Smooth muscle cell (in vitro differentiated cells): ENCODE data around the gene PDE6H. TPM values are rescaled to one million over a fixed set of nuclear protein-coding genes. Genes with fewer than 3 reads are reported as not detected.

ENCODE experiments used
- DNase-seq: peaks from one replicate; lab custom pipeline; 2025; ENCODE audit not compliant: unreplicated experiment; lab: John Stamatoyannopoulos, UW
- H2AFZ ChIP-seq: fragments of 200-600 bp; sonication (generic); 2 replicates; pipeline ENCODE4 v1.6.0; 2016; ENCODE audit warnings: antibody characterized with exemption, low read depth, mild to moderate bottlenecking
- H3F3A ChIP-seq: fragments of 200-600 bp; sonication (generic); 2 replicates; pipeline ENCODE4 v1.6.0; 2017; ENCODE audit warnings: antibody characterized with exemption, low read depth
- H3K27ac ChIP-seq: fragments of 200-600 bp; sonication (generic); 2 replicates; pipeline ENCODE4 v1.5.1; 2016; ENCODE audit warnings: low read depth, mild to moderate bottlenecking
- H3K27me3 ChIP-seq: fragments of 200-600 bp; sonication (generic); 2 replicates; pipeline ENCODE4 v1.6.1; 2016; ENCODE audit warnings: low read depth, mild to moderate bottlenecking
- H3K36me3 ChIP-seq: fragments of 200-600 bp; sonication (generic); 2 replicates; pipeline ENCODE4 v1.5.1; 2016; ENCODE audit warnings: low read depth
- H3K4me1 ChIP-seq: fragments of 200-600 bp; sonication (generic); 2 replicates; pipeline ENCODE4 v1.5.1; 2016; ENCODE audit warnings: low read depth
- H3K4me2 ChIP-seq: fragments of 200-600 bp; sonication (generic); 2 replicates; pipeline ENCODE4 v1.6.0; 2016; ENCODE audit warnings: mild to moderate bottlenecking
- H3K4me3 ChIP-seq: fragments of 200-600 bp; sonication (generic); 2 replicates; pipeline ENCODE4 v1.5.1; 2016; ENCODE audit warnings: mild to moderate bottlenecking
- H3K79me2 ChIP-seq: fragments of 200-600 bp; sonication (generic); 2 replicates; pipeline ENCODE4 v1.6.0; 2016; ENCODE audit warnings: low read depth, mild to moderate bottlenecking
- H3K9ac ChIP-seq: fragments of 200-600 bp; sonication (generic); 2 replicates; pipeline ENCODE4 v1.6.0; 2016; ENCODE audit warnings: low read depth
- H3K9me3 ChIP-seq: fragments of 200-600 bp; sonication (generic); replicated peaks from 2 replicates; pipeline ENCODE4 v1.5.1; 2016; ENCODE audit warnings: low read depth
- H4K20me1 ChIP-seq: fragments of 200-600 bp; sonication (generic); 2 replicates; pipeline ENCODE4 v1.6.0; 2016; ENCODE audit warnings: low read depth
- WGBS: methylation state at CpG from one replicate; pipeline ENCODE4 v1.1.7; 2016; ENCODE audit warnings: low lambda C conversion rate; 5-methylcytosine and 5-hydroxymethylcytosine counted together
- polyA plus RNA-seq: library from polyadenylated mRNA; unstranded; fragments of >200 nt; fragmentation: Nextera tagmentation; extraction: Ambion mirVana; gene quantifications from 2 replicates; pipeline ENCODE4 v1.2.1, GENCODE V29; 2016
- total RNA-seq: library from RNA; depleted of rRNA; stranded (reverse); fragments of >200 nt; gene quantifications from 2 replicates; pipeline ENCODE4 v1.2.3, GENCODE V29; 2014
- TF ChIP-seq, protein P1 (sequence below): fragments of 200-600 bp; sonication (generic); IDR thresholded peaks from 2 replicates; pipeline ENCODE4 v1.5.1; 2017; ENCODE audit warnings: borderline replicate concordance, mild to moderate bottlenecking, antibody characterized with exemption; ENCODE audit not compliant: insufficient read depth, poor library complexity, severe bottlenecking

PDE6H gene
- total and polyA plus RNA-seq, 2 experiments from 2014 or later: not detected

- Histone ChIP-seq H3K27me3 (no peaks in the 10 kb centered on the region), H3K4me1 (no peaks in the 10 kb centered on the region), H3K36me3 (no peaks in the 10 kb centered on the region), H3K4me2 (no peak overlapping the region), H2AFZ (no peak overlapping the region), H3K9me3 (no peaks in the 10 kb centered on the region), H4K20me1 (no peaks in the 10 kb centered on the region), H3K79me2 (no peaks in the 10 kb centered on the region), H3K27ac (no peak overlapping the region), H3K4me3 (no peak overlapping the region), H3F3A (no peaks in the 10 kb centered on the region), H3K9ac (no peak overlapping the region)
- TF ChIP-seq, protein P1, sequence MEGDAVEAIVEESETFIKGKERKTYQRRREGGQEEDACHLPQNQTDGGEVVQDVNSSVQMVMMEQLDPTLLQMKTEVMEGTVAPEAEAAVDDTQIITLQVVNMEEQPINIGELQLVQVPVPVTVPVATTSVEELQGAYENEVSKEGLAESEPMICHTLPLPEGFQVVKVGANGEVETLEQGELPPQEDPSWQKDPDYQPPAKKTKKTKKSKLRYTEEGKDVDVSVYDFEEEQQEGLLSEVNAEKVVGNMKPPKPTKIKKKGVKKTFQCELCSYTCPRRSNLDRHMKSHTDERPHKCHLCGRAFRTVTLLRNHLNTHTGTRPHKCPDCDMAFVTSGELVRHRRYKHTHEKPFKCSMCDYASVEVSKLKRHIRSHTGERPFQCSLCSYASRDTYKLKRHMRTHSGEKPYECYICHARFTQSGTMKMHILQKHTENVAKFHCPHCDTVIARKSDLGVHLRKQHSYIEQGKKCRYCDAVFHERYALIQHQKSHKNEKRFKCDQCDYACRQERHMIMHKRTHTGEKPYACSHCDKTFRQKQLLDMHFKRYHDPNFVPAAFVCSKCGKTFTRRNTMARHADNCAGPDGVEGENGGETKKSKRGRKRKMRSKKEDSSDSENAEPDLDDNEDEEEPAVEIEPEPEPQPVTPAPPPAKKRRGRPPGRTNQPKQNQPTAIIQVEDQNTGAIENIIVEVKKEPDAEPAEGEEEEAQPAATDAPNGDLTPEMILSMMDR: no peak
- no peak for DNase-seq
- 99% methylated on average over 4 of the region's 4 CpGs for WGBS
Observed at GRCh38 chr12:14975457-14975856, 2.6 kb downstream of the PDE6H start.

GRCh38 chr12:14976658-14977057 lies 3.8 kb downstream of the PDE6H start:
- H3K4me1 ChIP-seq: no peaks in the 10 kb centered on the region
- no peaks in the 10 kb centered on the region for H3K36me3 ChIP-seq
- no peak overlapping the region for H2AFZ ChIP-seq
- H3K4me2 ChIP-seq: no peak overlapping the region
- H3K79me2 ChIP-seq: no peaks in the 10 kb centered on the region
- no peaks in the 10 kb centered on the region for H3F3A ChIP-seq
- TF ChIP-seq, protein P1: no peak
- no peaks in the 10 kb centered on the region for H3K9me3 ChIP-seq
- no peaks in the 10 kb centered on the region for H4K20me1 ChIP-seq
- H3K27me3 ChIP-seq: no peaks in the 10 kb centered on the region
- WGBS: 95% methylated on average over 3 of the region's 3 CpGs
- H3K27ac ChIP-seq: no peak overlapping the region
- no peak for DNase-seq
- no peak overlapping the region for H3K9ac ChIP-seq
- no peak overlapping the region for H3K4me3 ChIP-seq

- no peak overlapping the region for H3K4me2 ChIP-seq
- H3K4me3 ChIP-seq: no peak overlapping the region
- H4K20me1 ChIP-seq: no peaks in the 10 kb centered on the region
- no peaks in the 10 kb centered on the region for H3K27me3 ChIP-seq
- TF ChIP-seq, protein P1: no peak
- no peaks in the 10 kb centered on the region for H3K79me2 ChIP-seq
- H2AFZ ChIP-seq: no peak overlapping the region
- H3F3A ChIP-seq: no peaks in the 10 kb centered on the region
- H3K4me1 ChIP-seq: no peaks in the 10 kb centered on the region
- H3K36me3 ChIP-seq: no peaks in the 10 kb centered on the region
- H3K9ac ChIP-seq: no peak overlapping the region
- DNase-seq: no peak
- no peak overlapping the region for H3K27ac ChIP-seq
- no peaks in the 10 kb centered on the region for H3K9me3 ChIP-seq
Observed at GRCh38 chr12:14979468-14979867, 6.6 kb downstream of the PDE6H start.

- Histone ChIP-seq H2AFZ (no peak overlapping the region), H3K4me2 (no peak overlapping the region), H3K4me3 (no peak overlapping the region), H3K79me2 (no peaks in the 10 kb centered on the region), H3K4me1 (no peaks in the 10 kb centered on the region), H3K9ac (no peak overlapping the region), H3K27ac (no peak overlapping the region), H3K9me3 (no peaks in the 10 kb centered on the region), H3F3A (no peaks in the 10 kb centered on the region), H4K20me1 (no peaks in the 10 kb centered on the region), H3K36me3 (no peaks in the 10 kb centered on the region), H3K27me3 (no peaks in the 10 kb centered on the region)
- TF ChIP-seq, protein P1: no peak
- DNase-seq: no peak
- WGBS: 98% methylated on average over 2 of the region's 2 CpGs
Observed at GRCh38 chr12:14981049-14981448, 8.2 kb downstream of the PDE6H start.
